Measurements from ENCODE around the gene CRYBG3.
A peak's percentile ranks its signal among the peaks of the same experiment; 100 is the strongest.

Gene CRYBG3

GRCh38 chr3:97815149-97815917, 6.5 kb upstream of the CRYBG3 start:
- no peak overlapping the region for H3K27ac ChIP-seq
- no peak for TF ChIP-seq CTCF (conservative IDR thresholded peaks at IDR 0.05)

- TF ChIP-seq CTCF (conservative IDR thresholded peaks at IDR 0.05), result no peak
- H3K27ac ChIP-seq, result no peak overlapping the region
Observed at GRCh38 chr3:97816811-97817210, 5.0 kb upstream of the CRYBG3 start.

- no peak overlapping the region for H3K27ac ChIP-seq
- TF ChIP-seq CTCF (conservative IDR thresholded peaks at IDR 0.05), result no peak
Observed at GRCh38 chr3:97817965-97818364, 3.8 kb upstream of the CRYBG3 start.

GRCh38 chr3:97820780-97821179, 1.0 kb upstream of the CRYBG3 start:
- no peak overlapping the region for H3K27ac ChIP-seq

GRCh38 chr3:97821287-97821773, 481 bp upstream of the CRYBG3 start:
- TF ChIP-seq CTCF (conservative IDR thresholded peaks at IDR 0.05), result no peak
- peak overlapping the region; percentile 79 for H3K27ac ChIP-seq

More at GRCh38 chr3:97820780-97821179, 1.0 kb upstream of the CRYBG3 start:
- TF ChIP-seq CTCF (conservative IDR thresholded peaks at IDR 0.05), result no peak

- peak; percentile 1; the same call in 1 of the 2 replicates for TF ChIP-seq CTCF (conservative IDR thresholded peaks at IDR 0.05)
- H3K27ac ChIP-seq, result peak overlapping the region; percentile 79
Observed at GRCh38 chr3:97822359-97822775, 556 bp downstream of the CRYBG3 start.

- TF ChIP-seq CTCF (conservative IDR thresholded peaks at IDR 0.05), result no peak
- peak overlapping the region; percentile 79; the same call in 1 of the 2 replicates for H3K27ac ChIP-seq
Observed at GRCh38 chr3:97823046-97824004, 1.5 kb downstream of the CRYBG3 start.
